ENCODE measurements around the gene LAMA3. TPM values are rescaled to one million over a fixed set of nuclear protein-coding genes. Genes with fewer than 3 reads are reported as not detected.

Gene LAMA3
- total RNA-seq, 1 donor, result 8.3 TPM

DNA sequence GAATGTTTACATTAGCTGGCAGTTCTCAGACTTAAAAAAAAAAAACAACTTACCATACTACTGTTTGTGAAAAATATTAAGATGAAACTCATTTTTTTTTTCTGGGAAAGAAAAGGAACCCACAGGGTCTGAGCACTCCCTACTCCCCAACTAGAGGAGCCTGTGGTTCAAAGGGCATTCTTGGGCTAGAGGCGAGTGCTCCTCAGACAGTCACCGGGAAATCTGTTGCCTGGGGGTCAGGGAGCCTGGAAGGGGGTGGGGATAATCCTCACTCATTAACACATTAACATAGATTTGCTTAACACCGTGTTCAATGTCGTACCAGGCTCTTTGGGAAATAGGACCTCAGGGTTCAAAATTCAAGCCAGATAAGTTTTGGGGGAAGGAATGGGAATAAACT is 57.6 kb downstream of the LAMA3 start:
- TF ChIP-seq CTCF (IDR thresholded peaks at IDR 0.05; ENCODE audit: extremely low read depth, low read depth, low read length), result no peak
- H3K27ac ChIP-seq (ENCODE audit: low read depth, low read length), result no peak overlapping the region
- H3K4me3 ChIP-seq (ENCODE audit: insufficient read depth, low read length), result no peak overlapping the region
- no peaks in the 10 kb centered on the region for H3K36me3 ChIP-seq (ENCODE audit: insufficient read depth, low read length)
- H2AFZ ChIP-seq (ENCODE audit: low read length), result no peak overlapping the region
- no peaks in the 10 kb centered on the region for H3K27me3 ChIP-seq (ENCODE audit: insufficient read depth, low read length)
- H3K79me2 ChIP-seq (ENCODE audit: insufficient read depth, low read length), result no peaks in the 10 kb centered on the region
- H3K9me3 ChIP-seq (ENCODE audit: low read depth, low read length), result no peaks in the 10 kb centered on the region
- H3K4me1 ChIP-seq (ENCODE audit: insufficient read depth, low read length), result no peaks in the 10 kb centered on the region
- DNase-seq (ENCODE audit: insufficient read length, low spot score, missing footprints), result no peak
- H3K4me2 ChIP-seq (ENCODE audit: insufficient read depth, low read length), result no peak overlapping the region
- no peaks in the 10 kb centered on the region for H4K20me1 ChIP-seq (ENCODE audit: insufficient read depth, low read length)

DNA sequence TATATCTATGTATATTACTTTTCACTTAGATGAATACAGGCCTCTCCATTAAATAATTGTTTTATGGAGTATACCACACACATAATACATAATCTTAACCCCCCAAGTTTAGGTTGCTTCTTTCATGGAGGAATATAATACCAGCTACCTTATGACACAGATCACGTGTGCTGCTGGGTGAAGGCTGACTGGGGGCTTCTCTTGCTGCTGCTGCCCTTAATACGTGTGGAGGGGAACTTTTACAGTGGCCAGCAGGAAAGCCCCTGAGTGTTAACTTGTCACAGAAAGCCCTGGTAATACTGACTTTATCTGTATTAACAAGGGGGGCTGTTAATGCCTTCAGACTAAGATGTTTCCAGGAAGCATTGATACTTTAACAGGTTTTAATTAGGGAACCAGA is 63.1 kb downstream of the LAMA3 start:
- H3K27ac ChIP-seq (ENCODE audit: low read depth, low read length), result no peak overlapping the region
- H4K20me1 ChIP-seq (ENCODE audit: insufficient read depth, low read length), result no peaks in the 10 kb centered on the region
- no peaks in the 10 kb centered on the region for H3K27me3 ChIP-seq (ENCODE audit: insufficient read depth, low read length)
- DNase-seq (ENCODE audit: insufficient read length, low spot score, missing footprints), result no peak
- no peak for TF ChIP-seq CTCF (IDR thresholded peaks at IDR 0.05; ENCODE audit: extremely low read depth, low read depth, low read length)
- H3K4me2 ChIP-seq (ENCODE audit: insufficient read depth, low read length), result no peak overlapping the region
- no peak overlapping the region for H2AFZ ChIP-seq (ENCODE audit: low read length)
- H3K4me3 ChIP-seq (ENCODE audit: insufficient read depth, low read length), result no peak overlapping the region
- no peaks in the 10 kb centered on the region for H3K9me3 ChIP-seq (ENCODE audit: low read depth, low read length)
- H3K4me1 ChIP-seq (ENCODE audit: insufficient read depth, low read length), result no peaks in the 10 kb centered on the region
- H3K36me3 ChIP-seq (ENCODE audit: insufficient read depth, low read length), result no peaks in the 10 kb centered on the region
- H3K79me2 ChIP-seq (ENCODE audit: insufficient read depth, low read length), result no peaks in the 10 kb centered on the region

DNA sequence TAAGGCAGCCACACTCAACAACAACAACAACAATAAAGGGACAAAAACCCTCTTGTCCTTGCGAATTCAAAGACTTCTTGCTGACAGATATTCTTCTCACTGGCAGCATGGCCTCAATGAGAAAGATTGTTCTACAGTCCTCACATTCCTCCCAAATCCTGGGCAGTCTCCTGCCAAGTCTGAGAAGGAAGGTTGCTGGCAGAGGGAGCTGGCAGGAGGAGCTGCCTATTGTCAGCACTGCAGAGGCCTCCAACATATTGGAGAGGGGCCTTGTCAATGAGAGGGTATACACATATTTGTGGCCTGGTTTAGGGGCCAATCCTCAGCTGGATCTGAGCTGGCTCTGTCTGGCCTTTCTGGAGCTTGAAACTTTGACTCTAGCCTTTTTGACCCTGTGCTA is 63.5 kb downstream of the LAMA3 start:
- H3K79me2 ChIP-seq (ENCODE audit: insufficient read depth, low read length), result no peaks in the 10 kb centered on the region
- no peaks in the 10 kb centered on the region for H3K4me1 ChIP-seq (ENCODE audit: insufficient read depth, low read length)
- no peaks in the 10 kb centered on the region for H3K36me3 ChIP-seq (ENCODE audit: insufficient read depth, low read length)
- H3K9me3 ChIP-seq (ENCODE audit: low read depth, low read length), result no peaks in the 10 kb centered on the region
- H4K20me1 ChIP-seq (ENCODE audit: insufficient read depth, low read length), result no peaks in the 10 kb centered on the region
- DNase-seq (ENCODE audit: insufficient read length, low spot score, missing footprints), result no peak
- no peak overlapping the region for H2AFZ ChIP-seq (ENCODE audit: low read length)
- H3K4me2 ChIP-seq (ENCODE audit: insufficient read depth, low read length), result no peak overlapping the region
- H3K27me3 ChIP-seq (ENCODE audit: insufficient read depth, low read length), result no peaks in the 10 kb centered on the region
- H3K27ac ChIP-seq (ENCODE audit: low read depth, low read length), result no peak overlapping the region
- no peak for TF ChIP-seq CTCF (IDR thresholded peaks at IDR 0.05; ENCODE audit: extremely low read depth, low read depth, low read length)
- H3K4me3 ChIP-seq (ENCODE audit: insufficient read depth, low read length), result no peak overlapping the region

- H2AFZ ChIP-seq (ENCODE audit: low read length), result no peak overlapping the region
- no peaks in the 10 kb centered on the region for H3K36me3 ChIP-seq (ENCODE audit: insufficient read depth, low read length)
- H3K27me3 ChIP-seq (ENCODE audit: insufficient read depth, low read length), result no peaks in the 10 kb centered on the region
- H3K27ac ChIP-seq (ENCODE audit: low read depth, low read length), result no peak overlapping the region
- no peaks in the 10 kb centered on the region for H3K9me3 ChIP-seq (ENCODE audit: low read depth, low read length)
- TF ChIP-seq CTCF (IDR thresholded peaks at IDR 0.05; ENCODE audit: extremely low read depth, low read depth, low read length), result no peak
- H3K4me2 ChIP-seq (ENCODE audit: insufficient read depth, low read length), result no peak overlapping the region
- DNase-seq (ENCODE audit: insufficient read length, low spot score, missing footprints), result no peak
- H3K4me3 ChIP-seq (ENCODE audit: insufficient read depth, low read length), result no peak overlapping the region
- H3K4me1 ChIP-seq (ENCODE audit: insufficient read depth, low read length), result no peaks in the 10 kb centered on the region
- H3K79me2 ChIP-seq (ENCODE audit: insufficient read depth, low read length), result no peaks in the 10 kb centered on the region
- H4K20me1 ChIP-seq (ENCODE audit: insufficient read depth, low read length), result no peaks in the 10 kb centered on the region
These were observed 67.6 kb downstream of the LAMA3 start for GRCh38 chr18:23756590-23757436.
